ENCODE results near the gene RFTN2. TPM values are rescaled to one million over a fixed set of nuclear protein-coding genes. Genes with fewer than 3 reads are reported as not detected.
A peak's percentile ranks its signal among the peaks of the same experiment; 100 is the strongest.

The RFTN2 gene
- total and polyA plus RNA-seq, 2 of the 13 experiments (the other 11 are each of a cell fraction or from before 2014, with no cell fraction given), result not detected

- TF ChIP-seq ZNF354B (CRISPR knock-in tag; IDR thresholded peaks at IDR 0.05) (no peak), HOMEZ (CRISPR knock-in tag; IDR thresholded peaks at IDR 0.05; ENCODE audit: low read depth) (no peak), ZNF253 (CRISPR knock-in tag; IDR thresholded peaks at IDR 0.05; ENCODE audit: borderline replicate concordance) (no peak), ZNF75D (CRISPR knock-in tag; IDR thresholded peaks at IDR 0.05; ENCODE audit: borderline replicate concordance) (no peak), ZNF143 (CRISPR knock-in tag; IDR thresholded peaks at IDR 0.05) (no peak), ZNF776 (CRISPR knock-in tag; IDR thresholded peaks at IDR 0.05) (peak; percentile 81; the same call in 1 of the 2 replicates), SSRP1 (CRISPR knock-in tag; IDR thresholded peaks at IDR 0.05) (peak; percentile 86; the same call in 1 of the 2 replicates), ZNF124 (CRISPR knock-in tag; IDR thresholded peaks at IDR 0.05) (no peak), KLF15 (CRISPR knock-in tag; IDR thresholded peaks at IDR 0.05; ENCODE audit: borderline replicate concordance) (0 out of 2 replicates have a peak, but pooled peaks have one; percentile 40), ZNF281 (CRISPR knock-in tag; IDR thresholded peaks at IDR 0.05; ENCODE audit: borderline replicate concordance) (0 out of 2 replicates have a peak, but pooled peaks have one; percentile 8), ZNF678 (CRISPR knock-in tag; IDR thresholded peaks at IDR 0.05) (peak; percentile 37; the same call in 1 of the 2 replicates), ZNF331 (CRISPR knock-in tag; IDR thresholded peaks at IDR 0.05) (peak; percentile 42; the same call in 1 of the 2 replicates), LBX2 (CRISPR knock-in tag; IDR thresholded peaks at IDR 0.05; ENCODE audit: borderline replicate concordance) (peak; percentile 64; the same call in 1 of the 2 replicates), ZNF558 (CRISPR knock-in tag; IDR thresholded peaks at IDR 0.05; ENCODE audit: borderline replicate concordance) (peak; percentile 46; the same call in 1 of the 2 replicates), SOX5 (CRISPR knock-in tag; IDR thresholded peaks at IDR 0.05; ENCODE audit: borderline replicate concordance) (0 out of 2 replicates have a peak, but pooled peaks have one; percentile 29), CCAR2 (optimal IDR thresholded peaks at IDR 0.05; ENCODE audit: low read depth, low read length) (no peak), ZNF766 (CRISPR knock-in tag; IDR thresholded peaks at IDR 0.05; ENCODE audit: borderline replicate concordance) (no peak), JUNB (CRISPR knock-in tag; IDR thresholded peaks at IDR 0.05; ENCODE audit: borderline replicate concordance) (no peak), ZNF577 (CRISPR knock-in tag; IDR thresholded peaks at IDR 0.05; ENCODE audit: borderline replicate concordance, low read depth) (no peak), E2F5 (CRISPR knock-in tag; conservative IDR thresholded peaks at IDR 0.05) (no peak; the same call in 1 of the 2 replicates), IKZF5 (CRISPR knock-in tag; IDR thresholded peaks at IDR 0.05) (peak; percentile 84; the same call in 1 of the 2 replicates)
These were observed 29.9 kb upstream of the RFTN2 start, which contains the start of gene MARS2 (continued) for GRCh38 chr2:197705121-197705911.

Data from HepG2 (cell line).